Neural cell (in vitro differentiated cells): ENCODE measurements around the gene PNISR. TPM values are rescaled to one million over a fixed set of nuclear protein-coding genes. Genes with fewer than 3 reads are reported as not detected.

ENCODE experiments used
- H2AFZ ChIP-seq: fragments of 200-600, 300-800 bp; sonication (generic), shearing (Covaris generic); 2 replicates; pipeline ENCODE4 v1.6.0; 2014; ENCODE audit warnings: low read depth, mild to moderate bottlenecking, antibody characterized with exemption, low read length, moderate library complexity
- H3F3A ChIP-seq: fragments of 200-600 bp; shearing (Covaris generic); 2 replicates; pipeline ENCODE4 v1.6.1; 2016; ENCODE audit warnings: mild to moderate bottlenecking, moderate library complexity, mixed read lengths, antibody characterized with exemption, low read length; ENCODE audit not compliant: insufficient read depth, poor library complexity, severe bottlenecking
- H3K27ac ChIP-seq: fragments of 200-600, 300-800 bp; sonication (generic), shearing (Covaris generic); 2 replicates; pipeline ENCODE4 v1.5.1; 2014; ENCODE audit warnings: mild to moderate bottlenecking, low read length, moderate library complexity
- H3K27me3 ChIP-seq: fragments of 300-800, 200-600 bp; sonication (generic), shearing (Covaris generic); 2 replicates; pipeline ENCODE4 v1.6.0; 2014; ENCODE audit warnings: mild to moderate bottlenecking, low read depth, low read length, moderate library complexity; ENCODE audit not compliant: insufficient read depth
- H3K36me3 ChIP-seq: fragments of 300-800, 200-600 bp; sonication (generic), shearing (Covaris generic); 2 replicates; pipeline ENCODE4 v1.5.1; 2014; ENCODE audit warnings: mild to moderate bottlenecking, antibody characterized with exemption, low read length, moderate library complexity; ENCODE audit not compliant: insufficient read depth
- H3K4me2 ChIP-seq: fragments of 300-800, 200-600 bp; sonication (generic), shearing (Covaris generic); 2 replicates; pipeline ENCODE4 v1.6.0; 2014; ENCODE audit warnings: mild to moderate bottlenecking, low read length
- H3K4me3 ChIP-seq: fragments of 300-800, 200-600 bp; sonication (generic), shearing (Covaris generic); 2 replicates; pipeline ENCODE4 v1.5.1; 2014; ENCODE audit warnings: mild to moderate bottlenecking, low read length, moderate library complexity
- H3K79me2 ChIP-seq: fragments of 200-600 bp; shearing (Covaris generic); replicated peaks from 2 replicates; pipeline ENCODE4 v1.6.0; 2014; ENCODE audit warnings: mild to moderate bottlenecking, low read length, moderate library complexity; ENCODE audit not compliant: insufficient read depth
- H3K9ac ChIP-seq: fragments of 300-800, 200-600 bp; sonication (generic), shearing (Covaris generic); 2 replicates; pipeline ENCODE4 v1.6.1; 2016; ENCODE audit warnings: mild to moderate bottlenecking, low read length, mixed read lengths
- H3K9me2 ChIP-seq: fragments of 200-600 bp; shearing (Covaris generic); 2 replicates; pipeline ENCODE4 v1.6.1; 2016; ENCODE audit warnings: mild to moderate bottlenecking, low read length, mixed read lengths; ENCODE audit not compliant: insufficient read depth
- H3K9me3 ChIP-seq: fragments of 200-600, 300-800 bp; sonication (generic), shearing (Covaris generic); 2 replicates; pipeline ENCODE4 v1.6.1; 2016; ENCODE audit warnings: mild to moderate bottlenecking, mixed run types, low read length, moderate library complexity, mixed read lengths
- H4K20me1 ChIP-seq: fragments of 200-600 bp; shearing (Covaris generic); 2 replicates; pipeline ENCODE4 v1.6.1; 2016; ENCODE audit warnings: mild to moderate bottlenecking, mixed run types; ENCODE audit not compliant: insufficient read depth
- EP300 ChIP-seq: fragments of 450-650 bp; conservative IDR thresholded peaks from 2 replicates; pipeline ENCODE4 v1.6.1; 2014; ENCODE audit warnings: antibody characterized with exemption, mild to moderate bottlenecking, moderate library complexity; ENCODE audit not compliant: poor library complexity, severe bottlenecking
- EZH2 ChIP-seq: fragments of 200-600, 300-800 bp; shearing (Covaris generic), sonication (generic); IDR thresholded peaks from 2 replicates; pipeline ENCODE4 v1.6.1; 2014; ENCODE audit warnings: antibody characterized with exemption, low read length, borderline replicate concordance, mild to moderate bottlenecking; ENCODE audit not compliant: insufficient read depth, poor library complexity, severe bottlenecking
- MXI1 ChIP-seq: fragments of 450-650 bp; conservative IDR thresholded peaks from 2 replicates; pipeline ENCODE4 v1.6.1; 2014; ENCODE audit warnings: antibody characterized with exemption, mild to moderate bottlenecking; ENCODE audit not compliant: poor library complexity, severe bottlenecking
- POLR2AphosphoS5 ChIP-seq: IDR thresholded peaks from 2 replicates; pipeline ENCODE4 v1.6.1; 2012
- RAD21 ChIP-seq: fragments of 450-650 bp; conservative IDR thresholded peaks from 2 replicates; pipeline ENCODE4 v1.6.1; 2014; ENCODE audit warnings: antibody characterized with exemption, mild to moderate bottlenecking, moderate library complexity
- SMC3 ChIP-seq: fragments of 450-650 bp; conservative IDR thresholded peaks from 2 replicates; pipeline ENCODE4 v1.6.1; 2014; ENCODE audit warnings: antibody characterized with exemption, mild to moderate bottlenecking, moderate library complexity; ENCODE audit not compliant: poor library complexity
- TAF1 ChIP-seq: IDR thresholded peaks from 2 replicates; pipeline ENCODE4 v1.6.1; 2012; ENCODE audit warnings: low read depth
- polyA plus RNA-seq: library from polyadenylated mRNA; depleted of rRNA; stranded (reverse); fragments of >200 nt; gene quantifications from 2 replicates; pipeline ENCODE4 v1.2.3, GENCODE V29; 2014
- TF ChIP-seq, protein P1 (sequence below): fragments of 450-650 bp; IDR thresholded peaks from 2 replicates; pipeline ENCODE4 v1.5.1; 2014; ENCODE audit warnings: antibody characterized with exemption, mild to moderate bottlenecking, moderate library complexity; ENCODE audit not compliant: poor library complexity, severe bottlenecking
- TF ChIP-seq, protein P2 (sequence below): IDR thresholded peaks from 2 replicates; pipeline ENCODE4 v1.6.1; 2012; ENCODE audit warnings: borderline replicate concordance

The PNISR gene
- polyA plus RNA-seq, 1 donor from 2014 or later: 391 TPM

DNA sequence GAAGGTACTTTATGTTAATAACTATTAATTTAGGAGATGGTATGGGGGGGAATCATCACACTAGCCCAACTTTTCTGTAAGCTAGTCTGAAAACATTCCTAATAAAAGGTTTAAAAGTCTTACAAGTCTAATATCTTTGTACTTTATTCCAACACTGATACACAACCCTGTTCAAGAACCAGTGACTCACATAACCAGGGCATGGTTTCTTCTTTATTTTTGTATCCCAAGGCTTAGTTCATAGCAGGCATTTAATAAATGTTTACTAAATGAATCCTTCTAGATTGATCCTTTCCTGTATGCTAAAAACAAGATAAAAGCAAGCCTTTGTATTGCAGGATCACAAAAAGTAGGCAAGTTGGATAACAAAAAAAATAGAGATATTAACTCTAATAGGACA lies 9.7 kb downstream of the PNISR start:
- Histone ChIP-seq H3K79me2 (peaks cover 85% of the 10 kb centered on the region), H3F3A (no peaks in the 10 kb centered on the region), H3K4me3 (no peak overlapping the region), H3K9me2 (no peaks in the 10 kb centered on the region), H3K9me3 (no peaks in the 10 kb centered on the region), H3K4me2 (no peak overlapping the region), H2AFZ (no peak overlapping the region), H3K9ac (no peak overlapping the region), H3K36me3 (peaks cover 7% of the 10 kb centered on the region), H3K27me3 (no peaks in the 10 kb centered on the region), H4K20me1 (peaks cover 10% of the 10 kb centered on the region), H3K27ac (no peak overlapping the region)
- TF ChIP-seq RAD21: no peak
- no peak for TF ChIP-seq TAF1
- TF ChIP-seq EP300: no peak
- no peak for TF ChIP-seq EZH2
- TF ChIP-seq POLR2AphosphoS5: no peak
- TF ChIP-seq, protein P1, sequence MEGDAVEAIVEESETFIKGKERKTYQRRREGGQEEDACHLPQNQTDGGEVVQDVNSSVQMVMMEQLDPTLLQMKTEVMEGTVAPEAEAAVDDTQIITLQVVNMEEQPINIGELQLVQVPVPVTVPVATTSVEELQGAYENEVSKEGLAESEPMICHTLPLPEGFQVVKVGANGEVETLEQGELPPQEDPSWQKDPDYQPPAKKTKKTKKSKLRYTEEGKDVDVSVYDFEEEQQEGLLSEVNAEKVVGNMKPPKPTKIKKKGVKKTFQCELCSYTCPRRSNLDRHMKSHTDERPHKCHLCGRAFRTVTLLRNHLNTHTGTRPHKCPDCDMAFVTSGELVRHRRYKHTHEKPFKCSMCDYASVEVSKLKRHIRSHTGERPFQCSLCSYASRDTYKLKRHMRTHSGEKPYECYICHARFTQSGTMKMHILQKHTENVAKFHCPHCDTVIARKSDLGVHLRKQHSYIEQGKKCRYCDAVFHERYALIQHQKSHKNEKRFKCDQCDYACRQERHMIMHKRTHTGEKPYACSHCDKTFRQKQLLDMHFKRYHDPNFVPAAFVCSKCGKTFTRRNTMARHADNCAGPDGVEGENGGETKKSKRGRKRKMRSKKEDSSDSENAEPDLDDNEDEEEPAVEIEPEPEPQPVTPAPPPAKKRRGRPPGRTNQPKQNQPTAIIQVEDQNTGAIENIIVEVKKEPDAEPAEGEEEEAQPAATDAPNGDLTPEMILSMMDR: no peak
- no peak for TF ChIP-seq SMC3

DNA sequence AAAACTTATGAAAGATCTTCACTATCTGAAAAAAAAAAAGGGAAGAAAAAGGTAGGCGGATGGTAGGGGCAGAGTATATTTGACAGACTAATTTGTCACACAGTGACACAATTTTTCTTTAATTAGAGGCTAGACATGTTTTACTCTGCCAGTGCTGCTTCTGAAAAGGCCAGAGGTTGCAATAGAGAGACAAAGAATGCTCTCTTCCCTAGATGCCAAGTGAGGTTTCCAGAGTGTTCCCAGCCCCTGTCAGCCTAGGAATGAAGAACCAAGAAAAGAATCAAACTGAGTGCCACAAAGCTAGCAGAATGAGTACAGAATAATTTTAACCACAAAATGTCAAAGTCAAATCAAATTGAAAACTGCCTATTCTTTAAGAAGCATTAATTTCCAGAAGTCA lies 13.0 kb downstream of the PNISR start:
- H3K27ac ChIP-seq: no peak overlapping the region
- H3K9me3 ChIP-seq: no peaks in the 10 kb centered on the region
- H3K9me2 ChIP-seq: no peaks in the 10 kb centered on the region
- no peaks in the 10 kb centered on the region for H3K27me3 ChIP-seq
- H4K20me1 ChIP-seq: peaks cover 6% of the 10 kb centered on the region
- H3F3A ChIP-seq: no peaks in the 10 kb centered on the region
- H3K4me2 ChIP-seq: no peak overlapping the region
- H2AFZ ChIP-seq: no peak overlapping the region
- H3K36me3 ChIP-seq: peaks cover 7% of the 10 kb centered on the region
- TF ChIP-seq SMC3 (no peak), EZH2 (no peak), EP300 (no peak), POLR2AphosphoS5 (no peak), RAD21 (no peak), TAF1 (no peak), MXI1 (no peak)
- TF ChIP-seq, protein P1: no peak
- TF ChIP-seq, protein P2, sequence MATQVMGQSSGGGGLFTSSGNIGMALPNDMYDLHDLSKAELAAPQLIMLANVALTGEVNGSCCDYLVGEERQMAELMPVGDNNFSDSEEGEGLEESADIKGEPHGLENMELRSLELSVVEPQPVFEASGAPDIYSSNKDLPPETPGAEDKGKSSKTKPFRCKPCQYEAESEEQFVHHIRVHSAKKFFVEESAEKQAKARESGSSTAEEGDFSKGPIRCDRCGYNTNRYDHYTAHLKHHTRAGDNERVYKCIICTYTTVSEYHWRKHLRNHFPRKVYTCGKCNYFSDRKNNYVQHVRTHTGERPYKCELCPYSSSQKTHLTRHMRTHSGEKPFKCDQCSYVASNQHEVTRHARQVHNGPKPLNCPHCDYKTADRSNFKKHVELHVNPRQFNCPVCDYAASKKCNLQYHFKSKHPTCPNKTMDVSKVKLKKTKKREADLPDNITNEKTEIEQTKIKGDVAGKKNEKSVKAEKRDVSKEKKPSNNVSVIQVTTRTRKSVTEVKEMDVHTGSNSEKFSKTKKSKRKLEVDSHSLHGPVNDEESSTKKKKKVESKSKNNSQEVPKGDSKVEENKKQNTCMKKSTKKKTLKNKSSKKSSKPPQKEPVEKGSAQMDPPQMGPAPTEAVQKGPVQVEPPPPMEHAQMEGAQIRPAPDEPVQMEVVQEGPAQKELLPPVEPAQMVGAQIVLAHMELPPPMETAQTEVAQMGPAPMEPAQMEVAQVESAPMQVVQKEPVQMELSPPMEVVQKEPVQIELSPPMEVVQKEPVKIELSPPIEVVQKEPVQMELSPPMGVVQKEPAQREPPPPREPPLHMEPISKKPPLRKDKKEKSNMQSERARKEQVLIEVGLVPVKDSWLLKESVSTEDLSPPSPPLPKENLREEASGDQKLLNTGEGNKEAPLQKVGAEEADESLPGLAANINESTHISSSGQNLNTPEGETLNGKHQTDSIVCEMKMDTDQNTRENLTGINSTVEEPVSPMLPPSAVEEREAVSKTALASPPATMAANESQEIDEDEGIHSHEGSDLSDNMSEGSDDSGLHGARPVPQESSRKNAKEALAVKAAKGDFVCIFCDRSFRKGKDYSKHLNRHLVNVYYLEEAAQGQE: no peak
- no peak overlapping the region for H3K9ac ChIP-seq
- no peak overlapping the region for H3K4me3 ChIP-seq
- peaks cover 65% of the 10 kb centered on the region for H3K79me2 ChIP-seq
